Measurements from ENCODE around the gene HIP1R. TPM values are rescaled to one million over a fixed set of nuclear protein-coding genes. Genes with fewer than 3 reads are reported as not detected.
A peak's percentile ranks its signal among the peaks of the same experiment; 100 is the strongest.

Gene HIP1R
- total and polyA plus RNA-seq, 2 experiments from 2014 or later: 8.0 to 22.1 TPM

DNA sequence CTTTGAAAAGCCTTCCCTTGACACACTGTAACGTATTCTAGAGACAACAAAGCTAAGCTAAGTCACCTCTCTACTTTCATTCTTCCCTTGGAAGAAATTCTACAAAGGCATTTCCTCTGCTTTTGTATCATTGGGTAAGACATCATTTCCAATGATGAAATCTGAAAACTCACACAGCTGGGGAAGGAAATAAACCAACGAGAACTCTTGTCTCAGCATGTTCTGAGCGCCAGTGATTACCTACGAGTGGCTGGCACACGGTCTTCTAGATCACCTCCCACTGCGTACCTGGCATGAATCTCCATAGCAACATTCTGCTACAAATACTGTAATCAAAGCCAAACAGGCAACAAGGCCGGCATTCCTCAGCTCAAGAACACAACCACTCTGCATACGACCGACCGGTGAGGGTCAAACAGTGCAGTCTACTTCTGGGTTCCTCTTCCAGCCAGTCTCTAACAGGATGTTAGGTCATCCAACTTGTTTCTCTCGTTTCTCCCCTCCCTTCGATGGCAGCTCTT lies 53.0 kb downstream of the HIP1R start (continued):
- TF ChIP-seq, protein P1, sequence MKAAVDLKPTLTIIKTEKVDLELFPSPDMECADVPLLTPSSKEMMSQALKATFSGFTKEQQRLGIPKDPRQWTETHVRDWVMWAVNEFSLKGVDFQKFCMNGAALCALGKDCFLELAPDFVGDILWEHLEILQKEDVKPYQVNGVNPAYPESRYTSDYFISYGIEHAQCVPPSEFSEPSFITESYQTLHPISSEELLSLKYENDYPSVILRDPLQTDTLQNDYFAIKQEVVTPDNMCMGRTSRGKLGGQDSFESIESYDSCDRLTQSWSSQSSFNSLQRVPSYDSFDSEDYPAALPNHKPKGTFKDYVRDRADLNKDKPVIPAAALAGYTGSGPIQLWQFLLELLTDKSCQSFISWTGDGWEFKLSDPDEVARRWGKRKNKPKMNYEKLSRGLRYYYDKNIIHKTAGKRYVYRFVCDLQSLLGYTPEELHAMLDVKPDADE (IDR thresholded peaks at IDR 0.05): no peak
- TF ChIP-seq, protein P2, sequence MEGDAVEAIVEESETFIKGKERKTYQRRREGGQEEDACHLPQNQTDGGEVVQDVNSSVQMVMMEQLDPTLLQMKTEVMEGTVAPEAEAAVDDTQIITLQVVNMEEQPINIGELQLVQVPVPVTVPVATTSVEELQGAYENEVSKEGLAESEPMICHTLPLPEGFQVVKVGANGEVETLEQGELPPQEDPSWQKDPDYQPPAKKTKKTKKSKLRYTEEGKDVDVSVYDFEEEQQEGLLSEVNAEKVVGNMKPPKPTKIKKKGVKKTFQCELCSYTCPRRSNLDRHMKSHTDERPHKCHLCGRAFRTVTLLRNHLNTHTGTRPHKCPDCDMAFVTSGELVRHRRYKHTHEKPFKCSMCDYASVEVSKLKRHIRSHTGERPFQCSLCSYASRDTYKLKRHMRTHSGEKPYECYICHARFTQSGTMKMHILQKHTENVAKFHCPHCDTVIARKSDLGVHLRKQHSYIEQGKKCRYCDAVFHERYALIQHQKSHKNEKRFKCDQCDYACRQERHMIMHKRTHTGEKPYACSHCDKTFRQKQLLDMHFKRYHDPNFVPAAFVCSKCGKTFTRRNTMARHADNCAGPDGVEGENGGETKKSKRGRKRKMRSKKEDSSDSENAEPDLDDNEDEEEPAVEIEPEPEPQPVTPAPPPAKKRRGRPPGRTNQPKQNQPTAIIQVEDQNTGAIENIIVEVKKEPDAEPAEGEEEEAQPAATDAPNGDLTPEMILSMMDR (conservative IDR thresholded peaks at IDR 0.05; ENCODE audit: low read depth in 2 of 2): no peak

DNA sequence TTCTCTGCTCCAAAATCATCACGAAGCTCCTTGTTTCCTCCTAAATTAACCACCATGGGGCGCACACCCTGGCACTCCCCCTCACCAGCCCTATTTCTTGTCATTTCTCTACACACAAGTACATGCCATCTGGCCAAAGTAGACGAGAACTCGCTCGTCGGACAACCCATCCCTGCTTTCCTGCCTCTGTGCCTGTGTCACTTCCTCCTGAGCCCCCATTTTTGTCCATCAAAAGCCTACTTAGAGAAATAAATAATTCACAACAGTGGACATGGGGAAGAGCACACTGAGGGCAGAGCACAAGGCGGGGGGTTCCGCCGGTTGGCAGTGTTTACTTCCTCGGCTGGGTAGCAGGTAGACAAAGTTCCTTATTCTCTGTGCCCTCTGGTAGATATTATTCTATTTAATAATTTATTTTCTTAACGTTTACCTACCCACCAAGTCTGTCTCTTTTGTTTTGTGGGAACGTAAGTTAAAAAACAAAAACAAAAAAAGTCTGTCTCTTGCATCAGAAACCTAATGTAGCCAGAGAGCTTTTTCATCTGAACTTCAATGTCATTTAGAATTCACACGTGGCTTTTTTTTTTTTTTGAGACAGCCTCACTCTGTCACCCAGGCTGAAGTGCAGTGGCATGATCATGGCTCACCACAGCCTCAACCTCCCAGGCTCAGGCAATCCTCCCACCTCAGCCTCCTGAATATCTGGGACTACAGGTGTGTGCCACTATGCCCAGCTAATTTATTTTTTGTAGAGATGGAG lies 54.7 kb downstream of the HIP1R start:
- Histone ChIP-seq H3K27ac (ENCODE audit: low read depth) (no peak overlapping the region), H3F3A (replicated peaks; ENCODE audit: low read depth) (peaks cover 15% of the 10 kb centered on the region), H3K79me2 (replicated peaks; ENCODE audit: insufficient read depth) (peaks cover 71% of the 10 kb centered on the region), H3K36me3 (ENCODE audit: insufficient read depth) (no peaks in the 10 kb centered on the region), H3K4me1 (ENCODE audit: insufficient read depth) (peaks cover 41% of the 10 kb centered on the region), H3K9me2 (ENCODE audit: insufficient read depth) (no peaks in the 10 kb centered on the region), H3K4me3 (no peak overlapping the region), H3K27me3 (ENCODE audit: insufficient read depth) (peaks cover 14% of the 10 kb centered on the region), H2AFZ (no peak overlapping the region), H3K4me2 (peak overlapping the region; percentile 54; the same call in 1 of the 2 replicates), H4K20me1 (replicated peaks; ENCODE audit: insufficient read depth) (peaks cover 15% of the 10 kb centered on the region)
- Mint-ChIP-seq H3K36me3 (ENCODE audit: low read depth) (no peaks in the 10 kb centered on the region), H3K9me3 (no peaks in the 10 kb centered on the region), H3K4me3 (no peak overlapping the region; the same call in 2 of the 3 replicates), H3K27me3 (ENCODE audit: insufficient read depth, low read depth, poor library complexity) (peaks cover 25% of the 10 kb centered on the region), H3K4me1 (peaks cover 60% of the 10 kb centered on the region), H3K27ac (no peak overlapping the region; the same call in 1 of the 2 replicates)
- TF ChIP-seq, protein P2 (conservative IDR thresholded peaks at IDR 0.05; ENCODE audit: low read depth in 2 of 2): 0 out of 4 replicates have a peak, but pooled peaks have one; percentile 12 to 17
- TF ChIP-seq, protein P1 (IDR thresholded peaks at IDR 0.05): no peak
- ATAC-seq: no peak
- DNase-seq (ENCODE audit: low spot score): no peak

Data from GM23338 (cell line).